SK-N-SH treated with all-trans-retinoic acid at 6 μM for 48 hours (cell line): ENCODE data around the gene F2.

Source experiments
- ATAC-seq: fragments of 200-7000 bp; cut with Tn5 transposase; 3 replicates; pipeline ENCODE4 v1.9.1; 2020; ENCODE audit warnings: mild to moderate bottlenecking, moderate library complexity
- ARNTL ChIP-seq: fragments of 450-650 bp; formaldehyde crosslinking; IDR thresholded peaks from 2 replicates; pipeline ENCODE4 v1.5.0; 2020; ENCODE audit warnings: low read depth, mild to moderate bottlenecking, moderate library complexity, borderline replicate concordance
- CSDC2 ChIP-seq: fragments of 250-450 bp; sonication (Bioruptor Pico); IDR thresholded peaks from 2 replicates; pipeline ENCODE4 v1.5.0; 2020; ENCODE audit warnings: mild to moderate bottlenecking, moderate library complexity
- ESRRG ChIP-seq: fragments of 250-450 bp; sonication (Bioruptor Pico); IDR thresholded peaks from 2 replicates; pipeline ENCODE4 v1.6.1; 2021; ENCODE audit warnings: mild to moderate bottlenecking
- GLIS3 ChIP-seq: fragments of 250-450 bp; sonication (Bioruptor Pico); IDR thresholded peaks from 2 replicates; pipeline ENCODE4 v1.5.0; 2020; ENCODE audit warnings: mild to moderate bottlenecking, moderate library complexity
- ISL1 ChIP-seq: fragments of 250-450 bp; sonication (Bioruptor Pico); IDR thresholded peaks from 2 replicates; pipeline ENCODE4 v2.1.2; 2022; ENCODE audit warnings: mild to moderate bottlenecking, moderate library complexity
- OSR1 ChIP-seq: fragments of 250-450 bp; sonication (Bioruptor Pico); IDR thresholded peaks from 2 replicates; pipeline ENCODE4 v1.8.0; 2022; ENCODE audit warnings: moderate library complexity, mild to moderate bottlenecking, inconsistent platforms
- PPARA ChIP-seq: fragments of 250-450 bp; sonication (Bioruptor Pico); IDR thresholded peaks from 2 replicates; pipeline ENCODE4 v1.5.0; 2020; ENCODE audit warnings: mild to moderate bottlenecking, borderline replicate concordance
- RARB ChIP-seq: fragments of 250-450 bp; sonication (Bioruptor Pico); IDR thresholded peaks from 2 replicates; pipeline ENCODE4 v1.8.0; 2021; ENCODE audit warnings: mild to moderate bottlenecking, moderate library complexity
- SNAI2 ChIP-seq: fragments of 250-450 bp; sonication (Bioruptor Pico); IDR thresholded peaks from 2 replicates; pipeline ENCODE4 v1.5.0; 2020; ENCODE audit warnings: mild to moderate bottlenecking, moderate library complexity
- TCF4 ChIP-seq: fragments of 250-450 bp; sonication (Bioruptor Pico); IDR thresholded peaks from 2 replicates; pipeline ENCODE4 v1.8.0; 2021; ENCODE audit warnings: mild to moderate bottlenecking, moderate library complexity, borderline replicate concordance
- TOX ChIP-seq: fragments of 250-450 bp; sonication (Bioruptor Pico); IDR thresholded peaks from 2 replicates; pipeline ENCODE4 v1.8.0; 2021; ENCODE audit warnings: mild to moderate bottlenecking, moderate library complexity, borderline replicate concordance
- ZC3H10 ChIP-seq: fragments of 250-450 bp; sonication (Bioruptor Pico); IDR thresholded peaks from 2 replicates; pipeline ENCODE4 v1.5.1; 2021; ENCODE audit warnings: mild to moderate bottlenecking, moderate library complexity
- ZFP3 ChIP-seq: fragments of 250-450 bp; sonication (Bioruptor Pico); IDR thresholded peaks from 2 replicates; pipeline ENCODE4 v1.5.0; 2020; ENCODE audit warnings: mild to moderate bottlenecking, moderate library complexity
- ZFP30 ChIP-seq: fragments of 450-650 bp; formaldehyde crosslinking; IDR thresholded peaks from 2 replicates; pipeline ENCODE4 v1.5.0; 2022; ENCODE audit warnings: mild to moderate bottlenecking, moderate library complexity
- ZNF565 ChIP-seq: fragments of 450-650 bp; formaldehyde crosslinking; conservative IDR thresholded peaks from 2 replicates; pipeline ENCODE4 v1.5.0; 2020; ENCODE audit warnings: low read depth, mild to moderate bottlenecking, moderate library complexity
- ZNF70 ChIP-seq: fragments of 450-650 bp; formaldehyde crosslinking; IDR thresholded peaks from 2 replicates; pipeline ENCODE4 v1.5.0; 2020; ENCODE audit warnings: mild to moderate bottlenecking, moderate library complexity
- ZNF8 ChIP-seq: fragments of 450-650 bp; formaldehyde crosslinking; IDR thresholded peaks from 2 replicates; pipeline ENCODE4 v1.5.0; 2020; ENCODE audit warnings: mild to moderate bottlenecking, moderate library complexity
- TF ChIP-seq, protein P1 (sequence below): fragments of 250-450 bp; sonication (Bioruptor Pico); IDR thresholded peaks from 2 replicates; pipeline ENCODE4 v1.8.0; 2021; ENCODE audit warnings: low read depth, mild to moderate bottlenecking, moderate library complexity, borderline replicate concordance
- TF ChIP-seq, protein P2 (sequence below): fragments of 250-450 bp; sonication (Bioruptor Pico); IDR thresholded peaks from 2 replicates; pipeline ENCODE4 v1.8.0; 2020; ENCODE audit warnings: mild to moderate bottlenecking, moderate library complexity, borderline replicate concordance
- TF ChIP-seq, protein P3 (sequence below): fragments of 250-450 bp; sonication (Bioruptor Pico); IDR thresholded peaks from 2 replicates; pipeline ENCODE4 v1.5.0; 2020; ENCODE audit warnings: mild to moderate bottlenecking, moderate library complexity
- TF ChIP-seq, protein P4 (sequence below): fragments of 250-450 bp; sonication (Bioruptor Pico); IDR thresholded peaks from 2 replicates; pipeline ENCODE4 v1.5.1; 2021; ENCODE audit warnings: mild to moderate bottlenecking, moderate library complexity
- TF ChIP-seq, protein P5 (sequence below): fragments of 250-450 bp; sonication (Bioruptor Pico); IDR thresholded peaks from 2 replicates; pipeline ENCODE4 v1.5.1; 2020; ENCODE audit warnings: low read depth, mild to moderate bottlenecking, moderate library complexity

Gene F2

DNA sequence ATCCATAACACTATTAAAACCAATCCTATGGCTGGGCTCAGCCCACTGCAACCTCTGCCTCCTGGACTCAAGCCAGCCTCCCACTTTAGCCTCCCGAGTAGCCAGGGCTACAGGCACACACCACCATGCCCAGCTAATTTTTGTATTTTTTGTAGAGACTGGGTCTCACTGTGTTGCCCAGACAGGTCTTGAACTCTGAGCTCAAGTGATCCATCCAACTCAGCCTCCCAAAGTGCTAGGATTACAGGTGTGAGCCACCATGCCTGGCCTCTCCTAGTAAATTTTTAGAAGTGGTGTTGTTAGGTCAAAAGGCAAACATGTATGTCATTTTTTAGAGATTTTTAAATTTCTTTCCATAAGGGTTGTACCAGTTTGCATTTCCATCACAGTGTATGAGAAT is 14.2 kb downstream of the F2 start:
- no peak for ATAC-seq
- no peak for TF ChIP-seq GLIS3 (CRISPR knock-in tag)
- no peak for TF ChIP-seq ZNF8 (CRISPR knock-in tag)
- TF ChIP-seq PPARA (CRISPR knock-in tag) = no peak
- no peak for TF ChIP-seq ZC3H10
- no peak for TF ChIP-seq RARB (CRISPR knock-in tag)
- no peak for TF ChIP-seq ESRRG (CRISPR knock-in tag)
- TF ChIP-seq, protein P1, sequence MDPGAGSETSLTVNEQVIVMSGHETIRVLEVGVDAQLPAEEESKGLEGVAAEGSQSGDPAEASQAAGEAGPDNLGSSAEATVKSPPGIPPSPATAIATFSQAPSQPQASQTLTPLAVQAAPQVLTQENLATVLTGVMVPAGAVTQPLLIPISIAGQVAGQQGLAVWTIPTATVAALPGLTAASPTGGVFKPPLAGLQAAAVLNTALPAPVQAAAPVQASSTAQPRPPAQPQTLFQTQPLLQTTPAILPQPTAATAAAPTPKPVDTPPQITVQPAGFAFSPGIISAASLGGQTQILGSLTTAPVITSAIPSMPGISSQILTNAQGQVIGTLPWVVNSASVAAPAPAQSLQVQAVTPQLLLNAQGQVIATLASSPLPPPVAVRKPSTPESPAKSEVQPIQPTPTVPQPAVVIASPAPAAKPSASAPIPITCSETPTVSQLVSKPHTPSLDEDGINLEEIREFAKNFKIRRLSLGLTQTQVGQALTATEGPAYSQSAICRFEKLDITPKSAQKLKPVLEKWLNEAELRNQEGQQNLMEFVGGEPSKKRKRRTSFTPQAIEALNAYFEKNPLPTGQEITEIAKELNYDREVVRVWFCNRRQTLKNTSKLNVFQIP (CRISPR knock-in tag) = no peak
- no peak for TF ChIP-seq TCF4
- TF ChIP-seq, protein P2, sequence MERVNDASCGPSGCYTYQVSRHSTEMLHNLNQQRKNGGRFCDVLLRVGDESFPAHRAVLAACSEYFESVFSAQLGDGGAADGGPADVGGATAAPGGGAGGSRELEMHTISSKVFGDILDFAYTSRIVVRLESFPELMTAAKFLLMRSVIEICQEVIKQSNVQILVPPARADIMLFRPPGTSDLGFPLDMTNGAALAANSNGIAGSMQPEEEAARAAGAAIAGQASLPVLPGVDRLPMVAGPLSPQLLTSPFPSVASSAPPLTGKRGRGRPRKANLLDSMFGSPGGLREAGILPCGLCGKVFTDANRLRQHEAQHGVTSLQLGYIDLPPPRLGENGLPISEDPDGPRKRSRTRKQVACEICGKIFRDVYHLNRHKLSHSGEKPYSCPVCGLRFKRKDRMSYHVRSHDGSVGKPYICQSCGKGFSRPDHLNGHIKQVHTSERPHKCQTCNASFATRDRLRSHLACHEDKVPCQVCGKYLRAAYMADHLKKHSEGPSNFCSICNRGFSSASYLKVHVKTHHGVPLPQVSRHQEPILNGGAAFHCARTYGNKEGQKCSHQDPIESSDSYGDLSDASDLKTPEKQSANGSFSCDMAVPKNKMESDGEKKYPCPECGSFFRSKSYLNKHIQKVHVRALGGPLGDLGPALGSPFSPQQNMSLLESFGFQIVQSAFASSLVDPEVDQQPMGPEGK (CRISPR knock-in tag) = no peak
- TF ChIP-seq, protein P3, sequence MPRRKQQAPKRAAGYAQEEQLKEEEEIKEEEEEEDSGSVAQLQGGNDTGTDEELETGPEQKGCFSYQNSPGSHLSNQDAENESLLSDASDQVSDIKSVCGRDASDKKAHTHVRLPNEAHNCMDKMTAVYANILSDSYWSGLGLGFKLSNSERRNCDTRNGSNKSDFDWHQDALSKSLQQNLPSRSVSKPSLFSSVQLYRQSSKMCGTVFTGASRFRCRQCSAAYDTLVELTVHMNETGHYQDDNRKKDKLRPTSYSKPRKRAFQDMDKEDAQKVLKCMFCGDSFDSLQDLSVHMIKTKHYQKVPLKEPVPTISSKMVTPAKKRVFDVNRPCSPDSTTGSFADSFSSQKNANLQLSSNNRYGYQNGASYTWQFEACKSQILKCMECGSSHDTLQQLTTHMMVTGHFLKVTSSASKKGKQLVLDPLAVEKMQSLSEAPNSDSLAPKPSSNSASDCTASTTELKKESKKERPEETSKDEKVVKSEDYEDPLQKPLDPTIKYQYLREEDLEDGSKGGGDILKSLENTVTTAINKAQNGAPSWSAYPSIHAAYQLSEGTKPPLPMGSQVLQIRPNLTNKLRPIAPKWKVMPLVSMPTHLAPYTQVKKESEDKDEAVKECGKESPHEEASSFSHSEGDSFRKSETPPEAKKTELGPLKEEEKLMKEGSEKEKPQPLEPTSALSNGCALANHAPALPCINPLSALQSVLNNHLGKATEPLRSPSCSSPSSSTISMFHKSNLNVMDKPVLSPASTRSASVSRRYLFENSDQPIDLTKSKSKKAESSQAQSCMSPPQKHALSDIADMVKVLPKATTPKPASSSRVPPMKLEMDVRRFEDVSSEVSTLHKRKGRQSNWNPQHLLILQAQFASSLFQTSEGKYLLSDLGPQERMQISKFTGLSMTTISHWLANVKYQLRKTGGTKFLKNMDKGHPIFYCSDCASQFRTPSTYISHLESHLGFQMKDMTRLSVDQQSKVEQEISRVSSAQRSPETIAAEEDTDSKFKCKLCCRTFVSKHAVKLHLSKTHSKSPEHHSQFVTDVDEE (CRISPR knock-in tag) = no peak
- TF ChIP-seq, protein P4, sequence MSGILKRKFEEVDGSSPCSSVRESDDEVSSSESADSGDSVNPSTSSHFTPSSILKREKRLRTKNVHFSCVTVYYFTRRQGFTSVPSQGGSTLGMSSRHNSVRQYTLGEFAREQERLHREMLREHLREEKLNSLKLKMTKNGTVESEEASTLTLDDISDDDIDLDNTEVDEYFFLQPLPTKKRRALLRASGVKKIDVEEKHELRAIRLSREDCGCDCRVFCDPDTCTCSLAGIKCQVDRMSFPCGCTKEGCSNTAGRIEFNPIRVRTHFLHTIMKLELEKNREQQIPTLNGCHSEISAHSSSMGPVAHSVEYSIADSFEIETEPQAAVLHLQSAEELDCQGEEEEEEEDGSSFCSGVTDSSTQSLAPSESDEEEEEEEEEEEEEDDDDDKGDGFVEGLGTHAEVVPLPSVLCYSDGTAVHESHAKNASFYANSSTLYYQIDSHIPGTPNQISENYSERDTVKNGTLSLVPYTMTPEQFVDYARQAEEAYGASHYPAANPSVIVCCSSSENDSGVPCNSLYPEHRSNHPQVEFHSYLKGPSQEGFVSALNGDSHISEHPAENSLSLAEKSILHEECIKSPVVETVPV (CRISPR knock-in tag) = no peak
- no peak for TF ChIP-seq ZNF565
- no peak for TF ChIP-seq ISL1 (CRISPR knock-in tag)
- no peak for TF ChIP-seq OSR1
- TF ChIP-seq ZFP3 (CRISPR knock-in tag) = no peak
- TF ChIP-seq TOX = no peak

DNA sequence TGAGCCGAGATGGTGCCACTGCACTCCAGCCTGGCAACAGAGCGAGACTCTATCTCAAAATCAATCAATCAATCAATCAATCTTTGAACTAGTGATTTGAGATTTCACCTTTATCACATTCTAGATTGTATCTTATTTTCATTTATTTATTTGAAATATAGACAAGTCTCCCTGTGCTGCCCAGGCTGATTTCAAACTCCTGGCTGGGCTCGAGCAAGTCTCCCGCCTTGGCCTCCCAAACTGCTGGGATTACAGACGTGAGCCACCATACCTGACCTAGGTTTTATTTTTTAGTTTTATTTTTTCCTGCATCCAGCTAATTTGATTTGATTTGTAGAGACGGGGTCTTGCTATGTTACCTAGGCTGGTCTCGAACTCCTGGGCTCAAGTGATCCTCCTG is 17.1 kb downstream of the F2 start:
- ATAC-seq = no peak
- TF ChIP-seq ZFP3 (CRISPR knock-in tag) = no peak
- TF ChIP-seq ZNF565 = no peak
- TF ChIP-seq OSR1 = no peak
- no peak for TF ChIP-seq ZFP30 (CRISPR knock-in tag)
- no peak for TF ChIP-seq ARNTL (CRISPR knock-in tag)
- no peak for TF ChIP-seq CSDC2 (CRISPR knock-in tag)
- TF ChIP-seq, protein P2 (CRISPR knock-in tag) = no peak
- TF ChIP-seq, protein P1 (CRISPR knock-in tag) = no peak
- TF ChIP-seq SNAI2 (CRISPR knock-in tag) = no peak
- no peak for TF ChIP-seq ZC3H10
- TF ChIP-seq, protein P5, sequence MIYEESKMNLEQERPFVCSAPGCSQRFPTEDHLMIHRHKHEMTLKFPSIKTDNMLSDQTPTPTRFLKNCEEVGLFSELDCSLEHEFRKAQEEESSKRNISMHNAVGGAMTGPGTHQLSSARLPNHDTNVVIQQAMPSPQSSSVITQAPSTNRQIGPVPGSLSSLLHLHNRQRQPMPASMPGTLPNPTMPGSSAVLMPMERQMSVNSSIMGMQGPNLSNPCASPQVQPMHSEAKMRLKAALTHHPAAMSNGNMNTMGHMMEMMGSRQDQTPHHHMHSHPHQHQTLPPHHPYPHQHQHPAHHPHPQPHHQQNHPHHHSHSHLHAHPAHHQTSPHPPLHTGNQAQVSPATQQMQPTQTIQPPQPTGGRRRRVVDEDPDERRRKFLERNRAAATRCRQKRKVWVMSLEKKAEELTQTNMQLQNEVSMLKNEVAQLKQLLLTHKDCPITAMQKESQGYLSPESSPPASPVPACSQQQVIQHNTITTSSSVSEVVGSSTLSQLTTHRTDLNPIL = no peak
- TF ChIP-seq TOX = no peak
- TF ChIP-seq, protein P3 (CRISPR knock-in tag) = no peak
- no peak for TF ChIP-seq ISL1 (CRISPR knock-in tag)
- TF ChIP-seq TCF4 = no peak
- TF ChIP-seq RARB (CRISPR knock-in tag) = no peak
- no peak for TF ChIP-seq ESRRG (CRISPR knock-in tag)
- TF ChIP-seq PPARA (CRISPR knock-in tag) = no peak
- TF ChIP-seq ZNF70 (CRISPR knock-in tag) = no peak
